ENCODE measurements around the gene ANKLE2.
"Not testable (repeated sequence)": the region's sequence is repeated elsewhere in the genome, so short reads cannot be mapped to it uniquely, and the experiment has no call there.

Gene ANKLE2

DNA sequence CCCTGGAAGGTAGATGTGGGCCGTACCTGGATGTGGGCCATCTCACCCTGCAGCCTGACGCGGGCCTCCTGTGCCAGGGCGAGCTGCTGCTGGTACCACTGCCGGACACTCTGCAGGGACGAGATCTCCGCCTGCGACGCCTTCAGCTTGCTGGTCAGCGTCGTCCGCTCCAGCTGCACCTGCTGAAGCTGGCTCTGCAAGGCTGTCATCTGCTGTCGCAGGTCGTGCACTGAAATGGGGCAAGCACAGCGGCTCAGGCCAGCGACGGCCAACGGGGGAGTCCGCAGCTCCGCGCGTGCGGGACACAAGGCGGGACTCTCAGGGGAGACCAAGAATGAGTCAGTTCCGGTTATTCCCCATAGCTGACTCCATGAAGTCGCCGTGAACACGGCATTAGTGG lies 40.1 kb upstream of the ANKLE2 start:
- no peak for DNase-seq (ENCODE audit: extremely low spot score)
- POLR2A ChIA-PET: no interaction called here
- TF ChIP-seq PKNOX1 (IDR thresholded peaks at IDR 0.05) (no peak), NFRKB (IDR thresholded peaks at IDR 0.05) (no peak), SUZ12 (IDR thresholded peaks at IDR 0.05) (no peak), HDGF (IDR thresholded peaks at IDR 0.05; ENCODE audit: borderline replicate concordance) (no peak), FOXM1 (IDR thresholded peaks at IDR 0.05; ENCODE audit: borderline replicate concordance) (no peak), CTBP1 (IDR thresholded peaks at IDR 0.05; ENCODE audit: borderline replicate concordance) (no peak), ARNT (IDR thresholded peaks at IDR 0.05) (no peak), SP1 (IDR thresholded peaks at IDR 0.05) (no peak), FOXK2 (IDR thresholded peaks at IDR 0.05) (no peak), FOXA1 (IDR thresholded peaks at IDR 0.05) (no peak), ZNF384 (IDR thresholded peaks at IDR 0.05) (no peak), L3MBTL2 (conservative IDR thresholded peaks at IDR 0.05) (no peak), TARDBP (IDR thresholded peaks at IDR 0.05) (no peak), LEF1 (IDR thresholded peaks at IDR 0.05; ENCODE audit: borderline replicate concordance) (no peak), BHLHE40 (IDR thresholded peaks at IDR 0.05; ENCODE audit: borderline replicate concordance) (no peak), ELF4 (IDR thresholded peaks at IDR 0.05) (no peak)
- CTCF ChIA-PET: no interaction called here

GRCh38 chr12:132798836-132799235 lies 37.2 kb upstream of the ANKLE2 start:
- DNase-seq (ENCODE audit: extremely low spot score): no peak
- TF ChIP-seq SP1 (IDR thresholded peaks at IDR 0.05): no peak
- TF ChIP-seq L3MBTL2 (conservative IDR thresholded peaks at IDR 0.05): no peak
- no peak for TF ChIP-seq PKNOX1 (IDR thresholded peaks at IDR 0.05)
- TF ChIP-seq FOXM1 (IDR thresholded peaks at IDR 0.05; ENCODE audit: borderline replicate concordance): no peak
- TF ChIP-seq ARNT (IDR thresholded peaks at IDR 0.05): no peak
- TF ChIP-seq NFRKB (IDR thresholded peaks at IDR 0.05): no peak
- no peak for TF ChIP-seq ZNF384 (IDR thresholded peaks at IDR 0.05)
- TF ChIP-seq FOXK2 (IDR thresholded peaks at IDR 0.05): no peak
- TF ChIP-seq FOXA1 (IDR thresholded peaks at IDR 0.05): no peak
- TF ChIP-seq BHLHE40 (IDR thresholded peaks at IDR 0.05; ENCODE audit: borderline replicate concordance): no peak
- no peak for TF ChIP-seq LEF1 (IDR thresholded peaks at IDR 0.05; ENCODE audit: borderline replicate concordance)
- TF ChIP-seq TARDBP (IDR thresholded peaks at IDR 0.05): no peak
- TF ChIP-seq CTBP1 (IDR thresholded peaks at IDR 0.05; ENCODE audit: borderline replicate concordance): no peak
- POLR2A ChIA-PET: interaction anchor here (0.9 kb wide), 1 partner anchor 9 kb away, joined by 3 read pairs; no protein-coding TSS in a partner anchor
- CTCF ChIA-PET: no interaction called here

- ChIA-PET CTCF (no interaction called here), POLR2A (interaction anchor here (0.9 kb wide), 1 partner anchor 10 kb away, joined by 3 read pairs; no protein-coding TSS in a partner anchor)
- DNase-seq (ENCODE audit: extremely low spot score): no peak
- TF ChIP-seq ARNT (IDR thresholded peaks at IDR 0.05) (no peak), PKNOX1 (IDR thresholded peaks at IDR 0.05) (no peak), NFRKB (IDR thresholded peaks at IDR 0.05) (no peak), BHLHE40 (IDR thresholded peaks at IDR 0.05; ENCODE audit: borderline replicate concordance) (no peak), SP1 (IDR thresholded peaks at IDR 0.05) (no peak), HDGF (IDR thresholded peaks at IDR 0.05; ENCODE audit: borderline replicate concordance) (no peak), L3MBTL2 (conservative IDR thresholded peaks at IDR 0.05) (no peak), ZNF384 (IDR thresholded peaks at IDR 0.05) (no peak), FOXM1 (IDR thresholded peaks at IDR 0.05; ENCODE audit: borderline replicate concordance) (no peak), CTBP1 (IDR thresholded peaks at IDR 0.05; ENCODE audit: borderline replicate concordance) (no peak), FOXK2 (IDR thresholded peaks at IDR 0.05) (no peak), SUZ12 (IDR thresholded peaks at IDR 0.05) (no peak)
These were observed 36.4 kb upstream of the ANKLE2 start for GRCh38 chr12:132797820-132798570.

GRCh38 chr12:132795847-132796246 lies 34.2 kb upstream of the ANKLE2 start:
- no peak for TF ChIP-seq BHLHE40 (IDR thresholded peaks at IDR 0.05; ENCODE audit: borderline replicate concordance)
- no peak for TF ChIP-seq NFRKB (IDR thresholded peaks at IDR 0.05)
- TF ChIP-seq ARNT (IDR thresholded peaks at IDR 0.05): no peak
- TF ChIP-seq FOXA1 (IDR thresholded peaks at IDR 0.05): no peak
- no peak for TF ChIP-seq FOXK2 (IDR thresholded peaks at IDR 0.05)
- TF ChIP-seq ELF4 (IDR thresholded peaks at IDR 0.05): no peak
- TF ChIP-seq LEF1 (IDR thresholded peaks at IDR 0.05; ENCODE audit: borderline replicate concordance): no peak
- no peak for TF ChIP-seq TARDBP (IDR thresholded peaks at IDR 0.05)
- no peak for TF ChIP-seq SUZ12 (IDR thresholded peaks at IDR 0.05)
- TF ChIP-seq L3MBTL2 (conservative IDR thresholded peaks at IDR 0.05): no peak
- no peak for TF ChIP-seq PKNOX1 (IDR thresholded peaks at IDR 0.05)
- TF ChIP-seq FOXM1 (IDR thresholded peaks at IDR 0.05; ENCODE audit: borderline replicate concordance): no peak
- ChIA-PET CTCF (no interaction called here), POLR2A (interaction anchor here (1.1 kb wide), 1 partner anchor 21 kb away, joined by 3 read pairs; no protein-coding TSS in a partner anchor)
- DNase-seq (ENCODE audit: extremely low spot score): no peak

DNA sequence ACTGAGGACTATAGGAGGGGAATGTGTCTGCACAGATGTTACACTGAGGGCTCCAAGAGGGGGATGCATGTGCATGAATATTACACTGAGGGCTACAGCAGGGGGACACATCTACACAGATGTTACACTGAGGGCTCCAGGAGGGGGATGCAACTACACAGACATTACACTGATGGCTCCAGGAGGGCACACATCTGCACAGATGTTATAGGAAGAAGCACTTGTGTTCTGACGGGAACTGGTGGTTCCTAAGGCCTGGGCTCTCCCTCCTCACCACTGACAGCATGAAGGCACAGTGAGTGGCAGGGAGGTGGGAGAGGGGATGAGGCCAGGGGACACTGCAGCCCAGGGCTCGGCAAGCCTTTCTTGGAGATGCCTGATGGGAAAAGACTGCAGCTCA lies 30.3 kb upstream of the ANKLE2 start:
- CTCF ChIA-PET; DNase-seq (ENCODE audit: extremely low spot score); POLR2A ChIA-PET: not testable (repeated sequence)

DNA sequence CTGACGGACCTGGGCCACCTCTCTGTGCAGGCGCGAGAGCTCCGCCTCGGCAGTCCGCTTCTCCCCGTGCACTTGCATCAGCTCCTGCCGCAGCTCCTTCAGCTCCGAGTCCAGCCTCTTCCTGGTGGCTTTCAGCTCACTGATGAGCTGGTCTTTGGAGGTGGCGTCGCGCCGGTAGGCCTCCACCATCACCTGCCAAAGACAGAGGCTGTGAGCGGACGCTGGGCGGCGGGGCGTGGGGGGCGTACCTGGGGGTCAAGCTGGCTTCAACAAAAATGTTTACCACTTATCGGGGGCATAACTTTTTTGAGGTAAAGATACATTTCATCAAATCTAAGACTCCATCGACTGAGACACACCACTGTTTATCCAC lies 27.5 kb upstream of the ANKLE2 start:
- POLR2A ChIA-PET: no interaction called here
- TF ChIP-seq FOXK2 (IDR thresholded peaks at IDR 0.05) (no peak), PKNOX1 (IDR thresholded peaks at IDR 0.05) (no peak), LEF1 (IDR thresholded peaks at IDR 0.05; ENCODE audit: borderline replicate concordance) (no peak)
- no peak for DNase-seq (ENCODE audit: extremely low spot score)
- CTCF ChIA-PET: no interaction called here
